Erythroblast (primary cell): ENCODE data around the gene ZNF408.

Experiments
- DNase-seq, 2 experiments: peaks; one replicate each; lab custom pipeline; 2025; lab: John Stamatoyannopoulos, UW
- GATA1 ChIP-seq: IDR thresholded peaks from 2 replicates; pipeline ENCODE4 v1.6.1; 2011; ENCODE audit warnings: low read depth, mild to moderate bottlenecking, control low read depth, low read length, moderate library complexity
- POLR2A ChIP-seq: IDR thresholded peaks from 2 replicates; pipeline ENCODE4 v1.6.1; 2011; ENCODE audit warnings: mild to moderate bottlenecking, low read length

ZNF408 gene

GRCh38 chr11:46680815-46681214 is 20.0 kb upstream of the ZNF408 start:
- TF ChIP-seq POLR2A (no peak), GATA1 (no peak)
- no peak for DNase-seq

GRCh38 chr11:46681814-46682213 is 19.0 kb upstream of the ZNF408 start:
- DNase-seq = no peak
- TF ChIP-seq GATA1 = no peak
- no peak for TF ChIP-seq POLR2A

- DNase-seq = no peak
- TF ChIP-seq POLR2A = no peak
- no peak for TF ChIP-seq GATA1
These were observed 17.8 kb upstream of the ZNF408 start for GRCh38 chr11:46682773-46683752.

GRCh38 chr11:46684367-46684766 is 16.5 kb upstream of the ZNF408 start:
- DNase-seq = no peak

GRCh38 chr11:46686886-46687795 is 13.7 kb upstream of the ZNF408 start:
- TF ChIP-seq POLR2A = no peak
- no peak for TF ChIP-seq GATA1
- no peak for DNase-seq

More at GRCh38 chr11:46684367-46684766, 16.5 kb upstream of the ZNF408 start:
- no peak for TF ChIP-seq GATA1
- TF ChIP-seq POLR2A = no peak

- DNase-seq = no peak
- TF ChIP-seq GATA1 = no peak
- no peak for TF ChIP-seq POLR2A
These were observed 10.1 kb upstream of the ZNF408 start for GRCh38 chr11:46690702-46691101.

GRCh38 chr11:46692450-46692849 is 8.4 kb upstream of the ZNF408 start:
- TF ChIP-seq POLR2A = no peak
- no peak for TF ChIP-seq GATA1
- no peak for DNase-seq

- no peak for DNase-seq
- TF ChIP-seq GATA1 (no peak), POLR2A (no peak)
These were observed 7.2 kb upstream of the ZNF408 start for GRCh38 chr11:46693597-46694012.

- no peak for DNase-seq
- no peak for TF ChIP-seq POLR2A
- no peak for TF ChIP-seq GATA1
These were observed 6.8 kb upstream of the ZNF408 start for GRCh38 chr11:46694072-46694471.

GRCh38 chr11:46694607-46695006 is 6.2 kb upstream of the ZNF408 start:
- DNase-seq = no peak
- TF ChIP-seq POLR2A (no peak), GATA1 (no peak)

- TF ChIP-seq POLR2A (no peak), GATA1 (no peak)
- no peak for DNase-seq
These were observed 5.3 kb upstream of the ZNF408 start for GRCh38 chr11:46695345-46696211.

- DNase-seq = no peak
- TF ChIP-seq GATA1 (no peak), POLR2A (no peak)
These were observed 4.6 kb upstream of the ZNF408 start for GRCh38 chr11:46696212-46696558.

GRCh38 chr11:46697303-46697702 is 3.5 kb upstream of the ZNF408 start:
- no peak for TF ChIP-seq GATA1
- TF ChIP-seq POLR2A = no peak
- no peak for DNase-seq
